Heart left ventricle (tissue), 16 donors: ENCODE results near the gene ABHD14A. TPM values are rescaled to one million over a fixed set of nuclear protein-coding genes. Genes with fewer than 3 reads are reported as not detected.
"Not testable (repeated sequence)": the region's sequence is repeated elsewhere in the genome, so short reads cannot be mapped to it uniquely, and the experiment has no call there.

Experiments
- ATAC-seq, 4 donors: fragments of 200-7000 bp; cut with Tn5 transposase; one replicate each; pipeline ENCODE4 v1.9.1; 2020 to 2022; ENCODE audit warnings: moderate library complexity in 4 of 4, mild to moderate bottlenecking in 3 of 4, moderate number of reproducible peaks in 1 of 4
- DNase-seq, 5 donors: peaks; one replicate each; pipeline ENCODE4 v3.0.0-alpha.2; 2020
- H3K27ac ChIP-seq, 12 donors: fragments of 200-600 bp; sonication (generic) in 4 of 12; one replicate each; pipeline versions ENCODE4 v1.5.0 to v1.8.0; 2016 to 2022; ENCODE audit warnings: mild to moderate bottlenecking in 2 of 12
- H3K27me3 ChIP-seq, 9 donors: fragments of 200-600 bp; sonication (generic) in 2 of 9; one replicate each; pipeline versions ENCODE4 v1.5.1 to v1.8.0; 2016 to 2022; ENCODE audit warnings: mild to moderate bottlenecking in 3 of 9
- H3K36me3 ChIP-seq, 9 donors: fragments of 200-600 bp; sonication (generic) in 2 of 9; one replicate each; pipeline versions ENCODE4 v1.5.0 to v1.8.0; 2018 to 2022; ENCODE audit warnings: mild to moderate bottlenecking in 2 of 9
- H3K4me1 ChIP-seq, 12 donors: fragments of 200-600 bp; sonication (generic) in 4 of 12; one replicate each; pipeline versions ENCODE4 v1.5.0 to v1.8.0; 2016 to 2022; ENCODE audit warnings: mild to moderate bottlenecking in 3 of 12
- H3K4me3 ChIP-seq, 12 donors: fragments of 200-600 bp; sonication (generic) in 4 of 12; one replicate each; pipeline versions ENCODE4 v1.5.0 to v1.8.0; 2017 to 2022; ENCODE audit warnings: mild to moderate bottlenecking in 9 of 12, moderate library complexity in 4 of 12
- H3K9me3 ChIP-seq, 12 donors: fragments of 200-600 bp; sonication (generic) in 4 of 12; one replicate each; pipeline versions ENCODE4 v1.5.0 to v1.8.0; 2016 to 2022; ENCODE audit warnings: mild to moderate bottlenecking in 1 of 12
- POLR2A ChIP-seq, 2 donors: fragments of 450-650 bp; IDR thresholded peaks; one replicate each; pipeline ENCODE4 v1.6.1; 2017; ENCODE audit warnings: antibody characterized with exemption in 2 of 2, mild to moderate bottlenecking in 2 of 2, moderate library complexity in 2 of 2
- WGBS, 4 donors: extraction: QIAGEN DNeasy Blood & Tissue Kit in 2 of 4; methylation state at CpG; one replicate each; pipeline versions ENCODE4 v1.1.5 to v1.1.7; 2013 to 2018; 5-methylcytosine and 5-hydroxymethylcytosine counted together
- intact Hi-C, 10 donors: fragments of 100-400 bp; cut with DNase I; formaldehyde crosslinking; loops; one replicate each; pipeline versions ENCODE4 v1.11.1 to v1.14.2; 2022
- polyA plus RNA-seq, 2 donors: library from polyadenylated mRNA; stranded (reverse); fragments of 200-250 nt; gene quantifications; one replicate each; pipeline ENCODE4 v1.2.3, GENCODE V29; 2013
- total RNA-seq, 9 donors: library from RNA; depleted of rRNA in 2 of 9; stranded (reverse); fragments of >200 nt in 2 of 9; fragmentation: NEBNext Ultra II Directional in 3 of 9; extraction: Animal tissue kit (Norgen Biotek cat#: 25700) in 3 of 9; gene quantifications; one replicate each; pipeline versions ENCODE4 v1.1.0 to v1.2.4, GENCODE V29; 2016 to 2023
- TF ChIP-seq, protein P1 (sequence below), 12 donors: fragments of 200-600 bp; sonication (generic) in 4 of 12; IDR thresholded peaks; one replicate each; pipeline versions ENCODE4 v1.5.0 to v1.8.0; 2018 to 2022; ENCODE audit warnings: antibody characterized with exemption in 12 of 12, mild to moderate bottlenecking in 5 of 12
- donor health status: ischemic (EF 13 %, LVEDD 7.1; RV severe dilation, severe dysfunction).
- donor health status: healthy with polysubstance abuse.
- donor health status: DM: no; HTN: yes; CAD: no.
- donor health status: DM: no; HTN: no; CAD: no.
- donor health status: ischemic (EF 25% LVEDD 6.9; RV normal size, moderate dysfunction).
- donor health status: ischemic (EF 25% LVEDD 5.7; RV mildly dilated, moderate dysfunction).
- donor health status: healthy.
- donor health status: DM: yes; HTN: yes; CAD: no.
- donor health status: ischemic (EF 35%, LVEDD 5.7; RV mildly dilated, moderate dysfunction).
- donor health status: nonischemic (EF 11% LVEDD 7.7; RV severe dilation, severe dysfunction).
- donor health status: DM: yes; HTN: yes; CAD: no.
- donor health status: PGD.
- donor health status: ischemic (EF 29% LVEDD 5.4; RV normal size, mild dysfunction).
- donor health status: nonischemic (EF 23%, LVEDD 6.1; RV moderate dilation, normal function).

ABHD14A gene
- total and polyA plus RNA-seq, 11 donors = 17.7 to 70.3 (median 22.1) TPM

DNA sequence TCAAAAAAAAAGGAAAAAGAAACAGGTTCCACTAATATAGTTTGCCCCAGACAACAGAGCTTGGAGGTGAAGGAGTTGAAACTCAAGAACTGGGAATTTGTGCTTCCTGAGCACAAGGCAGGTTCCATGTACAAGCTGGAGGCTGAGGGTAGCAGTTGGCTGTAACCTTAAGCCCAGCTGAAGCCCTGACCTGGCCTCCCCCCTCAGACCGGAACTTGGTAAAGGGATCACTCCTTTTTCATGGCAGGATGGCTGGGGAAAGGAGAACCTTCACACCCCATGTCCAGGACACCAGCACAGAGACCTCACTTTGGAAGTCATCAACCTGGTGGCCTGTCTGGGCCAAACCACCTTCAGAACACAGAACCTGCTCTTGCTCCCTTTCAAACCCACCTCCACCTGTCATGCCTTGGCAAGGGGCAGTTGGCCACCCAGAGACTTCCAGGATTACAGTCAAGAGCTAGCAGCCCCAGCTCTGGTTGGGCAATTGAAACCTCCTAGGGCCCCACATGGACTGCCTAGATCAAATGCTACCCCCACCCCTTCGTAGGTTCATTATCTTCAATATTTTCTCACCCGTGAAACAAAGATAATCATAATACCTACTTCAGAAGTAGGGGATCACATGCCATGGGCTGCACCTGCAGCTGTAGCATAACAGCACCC lies 17.3 kb downstream of the ABHD14A start:
- 60 to 78% (median 74%) methylated on average over 3 of the region's 3 CpGs for WGBS, 4 donors
- DNase-seq = no peak
- intact Hi-C loops = loop anchor here in 2 of 10 donors (10.0 kb wide), 2 partner anchors 293 to 343 kb away; partner anchors contain the start of gene GLYCTK (in 1 of the 2)

DNA sequence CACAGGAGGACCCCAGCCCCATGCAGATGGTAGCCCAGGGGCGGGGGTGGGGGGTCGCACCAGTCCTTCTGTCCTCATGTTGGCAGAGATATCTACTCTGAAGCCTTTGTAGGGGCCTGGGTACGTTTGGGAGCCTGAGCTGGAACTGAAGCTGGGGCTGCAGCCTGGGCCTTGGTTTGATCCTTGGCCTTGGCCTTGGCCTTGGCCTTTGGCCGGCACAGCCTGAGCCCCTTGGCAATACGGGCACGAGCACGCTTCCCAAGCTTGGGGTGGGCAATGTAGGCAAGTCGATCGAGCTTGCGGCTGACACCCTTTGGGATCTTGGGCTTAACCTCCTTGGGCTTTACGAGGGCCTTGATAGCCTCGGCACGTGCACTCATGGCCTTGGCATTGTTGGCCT lies 18.8 kb downstream of the ABHD14A start:
- 87 to 100% (median 91%) methylated on average over 2 to 10 of the region's 13 CpGs for WGBS, 4 donors
- not testable (repeated sequence) for H3K4me3 ChIP-seq, H3K9me3 ChIP-seq, DNase-seq, H3K27ac ChIP-seq, H3K27me3 ChIP-seq, ATAC-seq
- H3K4me1 ChIP-seq = peaks cover 0 to 28% (median 20%) of the 10 kb centered on the region in 12 donors
- intact Hi-C loops = loop anchor here in 2 of 10 donors (10.0 kb wide), 2 partner anchors 291 to 341 kb away; partner anchors contain the start of gene GLYCTK (in 1 of the 2)
- peaks cover 0 to 42% (median 33%) of the 10 kb centered on the region in 9 donors for H3K36me3 ChIP-seq

More for the DNA sequence above, 17.3 kb downstream of the ABHD14A start:
- H3K4me1 ChIP-seq = peaks cover 0 to 28% (median 20%) of the 10 kb centered on the region in 12 donors
- H3K4me3 ChIP-seq = no peak overlapping the region
- TF ChIP-seq POLR2A (IDR thresholded peaks at IDR 0.05) = no peak
- TF ChIP-seq, protein P1, sequence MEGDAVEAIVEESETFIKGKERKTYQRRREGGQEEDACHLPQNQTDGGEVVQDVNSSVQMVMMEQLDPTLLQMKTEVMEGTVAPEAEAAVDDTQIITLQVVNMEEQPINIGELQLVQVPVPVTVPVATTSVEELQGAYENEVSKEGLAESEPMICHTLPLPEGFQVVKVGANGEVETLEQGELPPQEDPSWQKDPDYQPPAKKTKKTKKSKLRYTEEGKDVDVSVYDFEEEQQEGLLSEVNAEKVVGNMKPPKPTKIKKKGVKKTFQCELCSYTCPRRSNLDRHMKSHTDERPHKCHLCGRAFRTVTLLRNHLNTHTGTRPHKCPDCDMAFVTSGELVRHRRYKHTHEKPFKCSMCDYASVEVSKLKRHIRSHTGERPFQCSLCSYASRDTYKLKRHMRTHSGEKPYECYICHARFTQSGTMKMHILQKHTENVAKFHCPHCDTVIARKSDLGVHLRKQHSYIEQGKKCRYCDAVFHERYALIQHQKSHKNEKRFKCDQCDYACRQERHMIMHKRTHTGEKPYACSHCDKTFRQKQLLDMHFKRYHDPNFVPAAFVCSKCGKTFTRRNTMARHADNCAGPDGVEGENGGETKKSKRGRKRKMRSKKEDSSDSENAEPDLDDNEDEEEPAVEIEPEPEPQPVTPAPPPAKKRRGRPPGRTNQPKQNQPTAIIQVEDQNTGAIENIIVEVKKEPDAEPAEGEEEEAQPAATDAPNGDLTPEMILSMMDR (IDR thresholded peaks at IDR 0.05) = no peak
- H3K27me3 ChIP-seq = no peaks in the 10 kb centered on the region
- peaks cover 0 to 42% (median 33%) of the 10 kb centered on the region in 9 donors for H3K36me3 ChIP-seq
- no peak for ATAC-seq
- H3K27ac ChIP-seq = no peak overlapping the region
- no peaks in the 10 kb centered on the region for H3K9me3 ChIP-seq

DNA sequence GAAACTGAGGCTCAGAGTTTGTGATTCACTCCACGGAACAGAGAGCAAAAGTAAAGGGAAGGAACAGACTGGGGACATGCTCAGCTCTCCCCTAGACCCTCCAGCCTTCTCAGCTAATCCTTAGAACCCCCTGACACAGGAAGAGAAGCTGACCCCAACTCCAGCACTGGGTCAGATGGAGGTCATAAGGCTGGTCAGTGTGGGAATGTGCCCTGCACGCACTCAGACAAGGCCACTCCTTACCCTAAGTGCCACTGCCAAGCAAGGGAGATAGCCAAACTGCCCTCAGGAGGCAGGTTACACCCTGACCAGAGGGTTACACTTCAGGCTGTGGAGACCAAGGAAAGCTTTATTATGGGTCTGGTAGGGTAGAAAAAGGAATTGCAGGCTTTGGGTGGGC lies 19.7 kb downstream of the ABHD14A start:
- H3K27me3 ChIP-seq = no peaks in the 10 kb centered on the region
- no peaks in the 10 kb centered on the region for H3K9me3 ChIP-seq
- TF ChIP-seq, protein P1 (IDR thresholded peaks at IDR 0.05) = no peak
- no peak for TF ChIP-seq POLR2A (IDR thresholded peaks at IDR 0.05)
- H3K4me3 ChIP-seq = peak overlapping the region in 9 of 12 donors; percentile 75 to 94 (median 79)
- H3K27ac ChIP-seq = peak overlapping the region in 5 of 12 donors; percentile 84 to 92 (median 91)
- DNase-seq (no peak), ATAC-seq (no peak)
- H3K4me1 ChIP-seq = peaks cover 0 to 25% (median 15%) of the 10 kb centered on the region in 12 donors
- WGBS, 4 donors = 67 to 81% (median 73%) methylated on average over 2 of the region's 2 CpGs
- intact Hi-C loops = loop anchor here in 2 of 10 donors (10.0 kb wide), 2 partner anchors 290 to 340 kb away; partner anchors contain the start of gene GLYCTK (in 1 of the 2)
- peaks cover 0 to 42% (median 33%) of the 10 kb centered on the region in 9 donors for H3K36me3 ChIP-seq

DNA sequence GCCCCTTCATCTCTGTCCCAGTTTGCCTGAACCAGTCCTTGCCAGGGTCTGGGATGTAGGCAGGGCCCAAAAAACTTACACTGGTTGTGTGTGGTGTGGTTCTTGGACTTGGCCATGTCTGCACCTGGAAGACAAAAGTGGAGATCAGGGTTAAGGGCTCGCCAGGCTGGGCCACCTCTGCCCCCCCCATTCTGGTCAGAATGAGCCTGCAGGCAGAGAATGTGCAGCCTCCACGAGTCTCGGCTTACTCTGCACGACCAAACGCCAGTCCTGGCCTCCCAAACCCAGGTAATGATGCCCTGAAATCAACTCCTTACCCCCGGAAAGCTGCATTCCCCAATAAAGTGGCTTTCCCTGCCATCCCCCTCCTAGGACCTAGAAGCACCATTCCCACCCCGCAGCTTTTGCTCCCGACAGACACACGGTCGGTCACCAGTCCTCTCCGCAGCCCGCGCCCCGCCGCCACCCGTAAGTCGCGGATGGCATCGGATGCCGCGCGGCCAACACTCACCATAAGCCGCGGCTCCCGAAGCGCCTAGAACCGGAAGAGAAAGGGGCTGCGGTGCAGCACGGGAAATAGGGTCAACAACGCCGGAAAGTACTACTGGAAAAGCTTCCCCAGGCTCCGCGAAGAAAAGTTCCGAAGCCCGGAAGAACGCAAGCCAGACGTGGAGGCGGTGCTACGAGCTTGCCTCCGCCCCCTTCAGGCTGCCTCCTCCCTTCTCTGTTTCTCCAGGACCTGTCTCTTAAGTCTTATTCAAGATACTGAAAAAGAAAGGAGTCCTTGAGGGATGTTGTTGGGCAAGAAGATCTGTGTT lies 20.7 kb downstream of the ABHD14A start, which contains the start of gene RPL29:
TSS of gene RPL29 (minus strand) at position 550 of the 818 bp plus-strand sequence. CDS start at position 116, 434 bp downstream.
- peak within 1 kb of the TSS; percentile 63 to 95 (median 85) for H3K27ac ChIP-seq
- 0 to 2% (median 1%) methylated on average over 39 to 40 of the region's 40 CpGs for WGBS, 4 donors
- no peaks in the 10 kb centered on the region for H3K9me3 ChIP-seq
- DNase-seq = peak; percentile 90 to 93 (median 92)
- peaks cover 0 to 25% (median 12%) of the 10 kb centered on the region in 12 donors for H3K4me1 ChIP-seq
- intact Hi-C loops = loop anchor here in 4 of 10 donors (1.0 to 10.0 kb wide), 4 partner anchors 53 to 339 kb away; partner anchors contain the start of genes GLYCTK (in 1 of the 4) and PARP3 (in 1 of the 4)
- peak; percentile 91 to 96 (median 94) for ATAC-seq
- TF ChIP-seq, protein P1 (IDR thresholded peaks at IDR 0.05) = peak in 8 of 12 donors; percentile 22 to 67 (median 30)
- TF ChIP-seq POLR2A (IDR thresholded peaks at IDR 0.05) = peak in 1 of 2 donors; percentile 56
- no peaks in the 10 kb centered on the region for H3K27me3 ChIP-seq
- peaks cover 0 to 42% (median 33%) of the 10 kb centered on the region in 9 donors for H3K36me3 ChIP-seq
- H3K4me3 ChIP-seq = peak within 1 kb of the TSS; percentile 67 to 94 (median 76)
